HG02970 (cell line): ENCODE data around the gene ZNF616.

Experiments
- ATAC-seq: cut with Tn5 transposase; IDR thresholded peaks from one replicate; pipeline ENCODE4 v1.9.1; 2021; ENCODE audit warnings: mild to moderate bottlenecking, moderate library complexity, moderate number of reproducible peaks; ENCODE audit not compliant: unreplicated experiment, low FRiP score

The ZNF616 gene

GRCh38 chr19:52139252-52140031 lies at the start of gene ZNF616:
ZNF616 (minus strand) TSS chr19:52139938; CDS start chr19:52130512, 9,426 bp downstream.
- ATAC-seq: no peak

GRCh38 chr19:52188822-52189734 lies 49.3 kb upstream of the ZNF616 start:
- ATAC-seq: peak; percentile 2

GRCh38 chr19:52187407-52187806 lies 47.7 kb upstream of the ZNF616 start:
- ATAC-seq: no peak

- no peak for ATAC-seq
Measured at GRCh38 chr19:52176574-52176973, 36.8 kb upstream of the ZNF616 start.

DNA sequence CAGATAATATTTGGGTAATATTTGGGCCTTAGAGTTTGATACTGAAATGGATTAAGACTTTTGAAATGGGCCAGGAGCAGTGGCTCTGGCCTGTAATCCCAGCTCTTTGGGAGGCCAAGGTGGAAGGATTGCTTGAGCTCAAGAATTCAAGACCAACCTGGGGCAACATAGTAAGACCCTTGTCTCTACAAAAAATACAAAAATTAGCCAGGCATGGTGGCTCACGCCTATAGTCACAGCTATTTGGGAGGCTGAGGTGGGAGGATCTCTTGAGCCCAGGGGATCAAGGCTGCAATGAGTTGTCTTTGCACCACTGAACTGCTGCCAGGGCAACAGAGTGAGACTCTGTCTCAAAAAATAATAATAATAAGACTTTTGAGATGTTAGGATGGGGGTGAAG lies 32.6 kb upstream of the ZNF616 start:
- ATAC-seq: no peak

GRCh38 chr19:52171321-52172169 lies 31.8 kb upstream of the ZNF616 start, which contains the start of gene ZNF836:
ZNF836 (minus strand) TSS chr19:52171621; CDS start chr19:52168072, 3,549 bp downstream.
- ATAC-seq: peak; percentile 75

DNA sequence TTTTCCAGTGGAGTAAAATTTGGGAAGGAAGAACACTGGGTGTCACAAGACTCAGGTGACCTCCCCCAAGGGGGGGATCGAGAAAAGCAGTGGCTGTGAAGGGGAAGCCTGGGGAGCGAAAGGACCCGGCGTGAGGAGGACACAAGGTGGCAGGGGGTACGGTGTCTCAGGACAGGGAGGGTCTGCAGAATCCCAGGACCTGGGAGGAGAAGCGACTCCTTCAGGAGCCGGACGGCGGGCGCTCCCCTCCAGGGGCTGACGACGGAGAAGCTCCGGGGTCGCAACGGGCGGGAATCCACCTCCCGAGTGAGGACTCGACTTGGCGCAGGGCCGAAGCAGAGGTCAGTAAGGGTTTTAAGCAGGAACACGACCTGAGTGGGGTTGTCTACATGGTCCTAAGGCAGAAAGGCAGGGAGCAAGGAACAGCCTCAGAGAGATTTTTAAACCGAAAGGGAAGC lies 31.2 kb upstream of the ZNF616 start:
- ATAC-seq: no peak

- no peak for ATAC-seq
Measured at GRCh38 chr19:52170304-52170703, 30.6 kb upstream of the ZNF616 start.

- no peak for ATAC-seq
Measured at GRCh38 chr19:52155596-52156359, 16.0 kb upstream of the ZNF616 start.

DNA sequence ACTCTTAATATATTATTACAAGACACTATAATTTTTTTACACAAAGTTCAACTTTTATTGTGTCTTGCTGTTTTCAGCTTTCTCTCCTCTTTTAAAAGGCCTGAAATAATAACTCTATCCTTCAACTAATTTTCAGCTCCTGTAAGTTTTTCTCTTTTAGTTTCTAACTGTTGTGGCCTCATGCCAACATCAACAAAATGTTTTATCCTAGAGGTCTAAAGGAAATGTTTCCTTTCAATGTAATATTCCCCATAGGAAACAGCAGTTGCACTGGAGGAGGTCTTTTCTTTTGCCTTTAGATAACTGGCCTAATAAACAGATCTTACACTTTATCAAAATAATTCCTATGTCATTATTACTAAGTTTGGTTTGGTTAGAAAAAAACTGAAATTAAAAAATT lies 8.5 kb upstream of the ZNF616 start:
- no peak for ATAC-seq

DNA sequence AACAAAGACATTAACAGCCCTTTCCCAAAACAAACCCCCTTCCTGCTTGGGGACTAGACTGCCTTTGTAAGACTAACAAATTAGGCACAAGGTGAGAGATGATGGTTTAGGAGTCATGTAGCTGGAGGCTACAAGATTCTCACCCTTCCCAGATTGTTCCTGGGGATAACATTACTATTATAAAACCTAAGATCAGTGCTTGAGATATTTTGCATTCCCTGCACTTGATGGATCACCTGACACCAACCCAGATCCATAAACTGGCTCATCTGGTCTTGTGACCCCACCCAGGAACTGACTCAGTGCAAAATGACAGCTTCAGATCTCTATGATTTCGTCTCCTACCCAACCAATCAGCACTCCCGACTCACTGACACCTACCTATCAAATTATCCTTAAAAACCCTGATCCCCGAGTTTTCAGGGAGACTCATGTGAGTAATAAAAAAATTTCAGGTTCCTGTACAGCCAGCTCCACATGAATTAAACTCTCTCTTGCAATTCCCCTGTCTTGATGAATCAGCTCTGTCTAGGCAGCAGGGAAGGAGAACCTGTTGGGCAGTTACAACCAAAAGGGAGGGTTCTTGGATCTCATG lies 2.4 kb upstream of the ZNF616 start:
- no peak for ATAC-seq

DNA sequence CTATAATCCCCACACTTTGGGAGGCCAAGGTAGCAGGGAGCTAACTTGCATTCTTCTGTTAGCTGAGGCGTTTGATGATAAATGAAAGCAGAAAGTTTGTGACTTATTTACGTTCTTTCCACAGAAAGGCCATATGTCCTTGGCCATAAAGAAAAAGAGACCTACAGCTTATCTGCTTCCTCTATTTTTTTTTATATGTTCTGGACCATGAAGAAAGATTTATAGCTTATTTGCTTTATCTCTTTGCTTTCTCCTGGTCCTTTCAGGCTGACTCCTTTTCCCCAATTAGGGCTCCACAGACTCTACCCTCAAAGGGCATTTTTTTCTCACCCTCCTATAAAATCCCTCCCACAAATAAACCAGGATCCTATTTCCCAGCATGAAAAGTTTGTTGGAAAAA lies 1.5 kb upstream of the ZNF616 start:
- no peak for ATAC-seq

- ATAC-seq: peak; percentile 95
Measured at GRCh38 chr19:52140032-52140710, 433 bp upstream of the ZNF616 start.

DNA sequence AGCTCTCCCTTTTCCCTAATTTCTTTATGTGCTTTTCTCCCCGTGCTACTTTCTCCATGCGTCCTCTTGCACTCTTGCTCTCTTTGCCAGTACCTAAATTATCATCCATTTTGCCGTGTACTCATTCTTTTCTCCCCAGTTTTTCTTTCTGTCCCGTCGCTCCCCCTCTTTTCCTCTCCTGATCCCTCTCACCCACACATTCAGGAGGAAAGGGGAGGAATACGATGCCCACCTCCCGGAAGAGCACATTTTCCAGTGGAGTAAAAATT lies 821 bp downstream of the ZNF616 start:
- no peak for ATAC-seq

DNA sequence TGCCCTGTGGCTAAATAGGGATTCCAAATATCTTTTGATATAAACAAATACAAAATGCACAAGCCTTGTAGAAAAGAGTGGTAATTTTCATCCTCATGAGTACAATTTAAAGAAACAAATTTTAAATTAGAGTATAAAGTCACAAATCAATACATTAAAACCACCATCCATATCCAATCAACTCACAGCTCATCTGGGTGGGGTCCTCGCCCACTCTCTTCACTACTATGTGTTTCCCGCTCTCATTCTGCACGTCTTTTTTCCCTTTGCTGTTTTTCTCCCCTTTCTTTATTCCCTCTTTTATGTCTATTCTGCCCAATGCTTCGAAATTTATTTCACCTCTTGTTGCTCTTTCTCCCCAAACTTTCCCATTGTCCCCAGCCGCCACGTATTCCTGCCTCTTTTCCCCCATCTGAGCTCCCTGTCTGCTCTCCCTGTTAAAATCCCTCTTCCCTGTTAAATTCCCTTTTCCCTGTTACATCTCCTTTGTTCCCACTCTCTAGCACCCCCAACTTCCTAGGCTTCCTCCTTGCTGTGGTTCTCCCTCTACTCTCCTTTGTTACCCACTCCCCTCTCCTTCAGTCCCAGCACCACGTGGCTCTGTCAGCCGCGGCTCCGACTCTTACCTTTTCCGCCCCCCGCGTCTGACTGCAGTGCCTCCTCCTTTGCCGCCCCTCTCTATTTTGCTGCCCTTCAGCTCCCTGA lies 1.3 kb downstream of the ZNF616 start:
- no peak for ATAC-seq

DNA sequence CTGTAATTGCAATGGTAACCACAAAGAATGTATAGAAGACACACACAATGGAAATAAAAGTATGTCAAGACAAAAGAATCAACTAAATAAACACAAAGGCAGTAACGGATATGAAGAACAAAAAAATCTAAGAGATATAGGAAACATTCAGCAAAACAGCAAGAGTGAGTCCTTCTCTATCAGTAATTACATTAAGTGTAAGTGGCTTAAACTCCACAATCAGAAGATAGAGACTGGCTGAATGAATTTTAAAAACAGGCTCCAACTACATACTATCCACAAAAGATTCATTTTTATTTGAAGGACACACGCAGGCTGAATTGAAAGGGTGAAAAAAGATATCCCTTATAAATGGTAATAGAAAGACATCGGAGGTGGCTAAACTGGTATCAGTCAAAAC lies 19.5 kb downstream of the ZNF616 start:
- ATAC-seq: no peak

DNA sequence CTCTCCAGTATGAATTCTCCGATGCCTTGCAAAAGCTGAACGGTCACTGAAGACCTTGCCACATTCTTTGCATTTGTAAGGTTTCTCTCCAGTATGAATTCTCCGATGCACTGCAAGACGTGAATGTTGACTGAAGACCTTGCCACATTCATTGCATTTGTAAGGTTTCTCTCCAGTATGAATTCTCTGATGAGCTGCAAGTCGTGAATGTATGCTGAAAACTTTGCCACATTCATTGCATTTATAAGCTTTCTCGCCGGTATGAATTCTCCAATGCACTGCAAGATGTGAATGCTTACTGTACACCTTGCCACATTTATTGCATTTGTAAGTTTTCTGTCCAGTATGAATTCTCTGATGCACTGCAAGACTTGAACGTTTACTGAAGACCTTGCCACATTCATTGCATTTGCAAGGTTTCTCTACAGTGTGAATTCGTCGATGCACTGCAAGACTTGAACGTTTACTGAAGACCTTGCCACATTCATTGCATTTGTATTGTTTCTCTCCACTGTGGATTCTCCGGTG lies 24.1 kb downstream of the ZNF616 start:
- ATAC-seq: no peak

GRCh38 chr19:52114691-52115090 lies 25.0 kb downstream of the ZNF616 start:
- no peak for ATAC-seq
